ENCODE data around the gene NOL3. TPM values are rescaled to one million over a fixed set of nuclear protein-coding genes. Genes with fewer than 3 reads are reported as not detected.

The NOL3 gene
- total RNA-seq, 1 experiment from 2014 or later, result 68.0 TPM

GRCh38 chr16:67204076-67204475, 33.7 kb downstream of the NOL3 start:
- POLR2A ChIA-PET (ENCODE audit: unreplicated experiment), result no interaction called here
- Histone ChIP-seq H3K27ac (no peak overlapping the region), H3K27me3 (ENCODE audit: insufficient read depth, low read depth) (no peaks in the 10 kb centered on the region), H3K9me3 (ENCODE audit: insufficient read depth, low read depth) (no peaks in the 10 kb centered on the region), H4K20me1 (ENCODE audit: insufficient read depth) (peaks cover 4% of the 10 kb centered on the region; the same call in 1 of the 2 replicates), H3K79me2 (ENCODE audit: low read depth) (peaks cover 16% of the 10 kb centered on the region), H3K36me3 (ENCODE audit: low read depth) (0 out of 2 replicates have a peak, but pooled peaks cover 3% of the 10 kb centered on the region), H3K4me3 (no peak overlapping the region), H3F3A (ENCODE audit: insufficient read depth, low read depth) (peaks cover 45% of the 10 kb centered on the region), H3K4me1 (replicated peaks; ENCODE audit: insufficient read depth) (peaks cover 44% of the 10 kb centered on the region), H3K9me2 (ENCODE audit: insufficient read depth) (no peaks in the 10 kb centered on the region), H3K4me2 (no peak overlapping the region), H2AFZ (no peak overlapping the region)
- TF ChIP-seq CTCF (conservative IDR thresholded peaks at IDR 0.05) (no peak), EZH2 (IDR thresholded peaks at IDR 0.05; ENCODE audit: low read depth) (no peak)
- DNase-seq, result no peak
- CTCF ChIA-PET, result no interaction called here
- BruUV-seq (replicated peaks), result no TSS peak
- intact Hi-C loops (cut with micrococcal nuclease; ENCODE audit: unreplicated experiment), result no loop called here

GRCh38 chr16:67206129-67206837, 35.9 kb downstream of the NOL3 start:
- H3K9me3 ChIP-seq (ENCODE audit: insufficient read depth, low read depth), result no peaks in the 10 kb centered on the region
- 0 out of 2 replicates have a peak, but pooled peaks cover 3% of the 10 kb centered on the region for H3K36me3 ChIP-seq (ENCODE audit: low read depth)
- intact Hi-C loops (cut with micrococcal nuclease; ENCODE audit: unreplicated experiment), result loop anchor here (2.0 kb wide), 1 partner anchor 41 kb away; the partner anchor contains the start of gene FHOD1
- ChIA-PET CTCF (no interaction called here), POLR2A (ENCODE audit: unreplicated experiment) (interaction anchor here (0.6 to 0.7 kb wide), 2 partner anchors 35 to 692 kb away, joined by 3 to 4 read pairs; no protein-coding TSS in a partner anchor)
- no peak overlapping the region for H3K4me3 ChIP-seq
- H3F3A ChIP-seq (ENCODE audit: insufficient read depth, low read depth), result peaks cover 45% of the 10 kb centered on the region
- DNase-seq, result no peak
- peak overlapping the region; percentile 64 for H3K27ac ChIP-seq
- H3K4me1 ChIP-seq (replicated peaks; ENCODE audit: insufficient read depth), result peaks cover 39% of the 10 kb centered on the region
- H3K9me2 ChIP-seq (ENCODE audit: insufficient read depth), result no peaks in the 10 kb centered on the region
- H3K4me2 ChIP-seq, result peak overlapping the region; percentile 65
- H3K27me3 ChIP-seq (ENCODE audit: insufficient read depth, low read depth), result no peaks in the 10 kb centered on the region
- no TSS peak for BruUV-seq (replicated peaks)
- peaks cover 2% of the 10 kb centered on the region; the same call in 1 of the 2 replicates for H4K20me1 ChIP-seq (ENCODE audit: insufficient read depth)
- TF ChIP-seq EZH2 (IDR thresholded peaks at IDR 0.05; ENCODE audit: low read depth) (no peak), CTCF (conservative IDR thresholded peaks at IDR 0.05) (no peak)
- no peak overlapping the region for H2AFZ ChIP-seq
- H3K79me2 ChIP-seq (ENCODE audit: low read depth), result peaks cover 6% of the 10 kb centered on the region; the same call in 1 of the 2 replicates

GRCh38 chr16:67206838-67207248, 36.5 kb downstream of the NOL3 start:
- TF ChIP-seq EZH2 (IDR thresholded peaks at IDR 0.05; ENCODE audit: low read depth) (no peak), CTCF (conservative IDR thresholded peaks at IDR 0.05) (no peak)
- ChIA-PET POLR2A (ENCODE audit: unreplicated experiment) (interaction anchor here (0.6 to 1.5 kb wide), 2 partner anchors 20 to 692 kb away, joined by 3 to 11 read pairs; partner anchors contain the start of gene TMEM208), CTCF (interaction anchor here (0.6 kb wide), 2 partner anchors 224 to 499 kb away, joined by 9 to 10 read pairs; partner anchors contain the start of gene HSD11B2)

More at GRCh38 chr16:67206838-67207248, 36.5 kb downstream of the NOL3 start:
- Histone ChIP-seq H3K4me1 (replicated peaks; ENCODE audit: insufficient read depth) (peaks cover 40% of the 10 kb centered on the region), H3K4me3 (no peak overlapping the region), H3K27ac (peak overlapping the region; percentile 64), H3K27me3 (ENCODE audit: insufficient read depth, low read depth) (no peaks in the 10 kb centered on the region), H4K20me1 (ENCODE audit: insufficient read depth) (no peaks in the 10 kb centered on the region), H3K4me2 (peak overlapping the region; percentile 65), H2AFZ (no peak overlapping the region), H3K79me2 (ENCODE audit: low read depth) (0 out of 2 replicates have a peak, but pooled peaks cover under 1% of the 10 kb centered on the region), H3F3A (ENCODE audit: insufficient read depth, low read depth) (peaks cover 51% of the 10 kb centered on the region), H3K36me3 (ENCODE audit: low read depth) (0 out of 2 replicates have a peak, but pooled peaks cover 3% of the 10 kb centered on the region), H3K9me3 (ENCODE audit: insufficient read depth, low read depth) (no peaks in the 10 kb centered on the region), H3K9me2 (ENCODE audit: insufficient read depth) (no peaks in the 10 kb centered on the region)
- intact Hi-C loops (cut with micrococcal nuclease; ENCODE audit: unreplicated experiment), result loop anchor here (2.0 kb wide), 1 partner anchor 40 kb away; the partner anchor contains the start of gene FHOD1
- peak; percentile 59 to 66 for DNase-seq
- BruUV-seq (replicated peaks), result no TSS peak

Data from PC-9 (cell line).